NCI-H748 (cell line): Measurements from ENCODE around the gene HMCN2.

ENCODE experiments used
- DNase-seq: peaks from one replicate; lab custom pipeline; 2025; ENCODE audit not compliant: unreplicated experiment; lab: John Stamatoyannopoulos, UW

The HMCN2 gene

GRCh38 chr9:130362691-130363090, 97.1 kb downstream of the HMCN2 start:
- DNase-seq, result no peak

GRCh38 chr9:130363755-130364404, 98.3 kb downstream of the HMCN2 start:
- no peak for DNase-seq

DNA sequence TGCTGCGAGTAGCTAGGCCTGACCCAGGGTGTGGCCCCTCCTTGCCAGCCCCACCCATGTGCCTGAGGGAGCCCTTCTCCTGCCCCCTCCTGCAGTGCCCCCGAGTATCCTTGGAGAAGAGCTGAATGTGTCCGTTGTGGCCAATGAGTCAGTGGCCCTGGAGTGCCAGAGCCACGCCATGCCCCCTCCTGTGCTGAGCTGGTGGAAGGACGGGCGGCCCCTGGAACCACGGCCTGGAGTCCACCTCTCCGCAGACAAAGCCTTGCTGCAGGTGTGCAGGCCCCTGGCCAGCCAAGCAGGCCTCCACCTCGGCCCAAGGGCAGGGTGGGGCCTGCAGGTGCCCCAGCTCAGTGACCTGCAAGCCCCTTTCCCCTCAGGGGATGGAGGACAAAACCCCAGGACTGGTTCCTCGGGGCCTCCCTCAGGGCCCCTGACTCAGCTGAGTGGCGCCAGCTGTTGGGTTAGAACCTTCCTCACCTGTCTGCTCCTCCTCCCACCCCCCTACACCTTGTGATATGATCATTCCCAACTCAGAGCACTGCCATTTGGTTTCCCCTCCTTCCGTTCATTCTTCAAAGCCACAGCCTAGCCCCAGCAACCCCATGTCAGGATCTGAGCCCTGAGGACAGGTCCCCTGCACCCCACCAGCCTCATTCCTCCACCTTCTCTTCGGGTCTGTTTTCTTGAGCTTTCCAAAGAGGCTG, 99.2 kb downstream of the HMCN2 start:
- no peak for DNase-seq

GRCh38 chr9:130365323-130365721, 99.8 kb downstream of the HMCN2 start:
- no peak for DNase-seq

DNA sequence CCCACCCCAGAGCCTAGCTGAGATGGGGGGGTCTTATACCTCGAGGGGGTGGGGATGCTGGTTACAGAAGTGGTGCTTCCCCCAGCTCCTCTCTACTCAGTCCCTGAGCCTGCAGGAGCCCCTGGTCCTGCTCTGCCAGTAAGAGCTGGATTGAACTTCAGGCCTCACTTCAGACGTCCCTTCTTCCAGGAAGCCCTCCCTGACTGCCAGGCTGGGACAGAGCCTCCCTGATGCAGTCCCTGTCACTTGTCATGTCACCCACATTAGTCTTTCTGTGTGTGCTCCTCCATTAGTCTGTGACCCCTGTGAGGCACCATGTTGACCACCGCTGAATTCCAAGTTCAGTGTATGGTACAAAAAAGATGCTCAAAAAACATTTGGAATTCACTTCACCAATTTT, 100.5 kb downstream of the HMCN2 start:
- no peak for DNase-seq

DNA sequence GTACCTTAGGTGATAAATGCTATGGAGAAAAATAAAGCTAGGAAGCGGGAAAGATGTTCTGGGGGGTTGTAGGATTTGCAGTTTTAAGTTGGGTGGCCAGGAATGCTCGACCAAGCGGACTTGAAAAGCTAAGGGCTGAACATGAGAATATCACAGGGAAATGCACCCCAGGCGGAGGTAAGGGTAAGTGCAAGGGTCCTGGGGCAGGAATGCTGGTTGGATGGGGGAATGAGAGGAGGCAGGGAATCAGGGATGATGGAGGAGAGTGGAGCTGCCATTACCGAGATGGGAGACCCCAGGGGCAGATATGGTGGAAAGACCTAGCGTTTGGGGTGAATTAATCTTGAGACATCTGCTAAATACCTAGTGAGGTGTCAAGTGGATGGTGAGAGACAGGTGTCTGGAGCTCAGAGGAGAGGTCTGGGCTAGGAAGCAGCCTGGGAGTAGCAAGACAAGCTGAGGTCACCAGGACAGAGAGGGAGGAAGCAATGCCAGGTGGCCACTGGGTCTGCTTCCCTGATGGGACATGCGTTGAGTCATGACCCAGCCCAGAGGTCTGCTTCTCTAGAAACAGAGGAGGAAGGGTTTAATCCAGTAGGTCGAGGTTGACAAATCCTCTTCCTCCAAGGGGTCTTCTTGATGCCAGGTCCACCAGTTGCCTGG, 101.5 kb downstream of the HMCN2 start:
- DNase-seq, result no peak

GRCh38 chr9:130368631-130369103, 103.1 kb downstream of the HMCN2 start:
- DNase-seq, result no peak

GRCh38 chr9:130370226-130370625, 104.7 kb downstream of the HMCN2 start:
- no peak for DNase-seq

- no peak for DNase-seq
Observed at GRCh38 chr9:130371196-130371966, 105.8 kb downstream of the HMCN2 start.

DNA sequence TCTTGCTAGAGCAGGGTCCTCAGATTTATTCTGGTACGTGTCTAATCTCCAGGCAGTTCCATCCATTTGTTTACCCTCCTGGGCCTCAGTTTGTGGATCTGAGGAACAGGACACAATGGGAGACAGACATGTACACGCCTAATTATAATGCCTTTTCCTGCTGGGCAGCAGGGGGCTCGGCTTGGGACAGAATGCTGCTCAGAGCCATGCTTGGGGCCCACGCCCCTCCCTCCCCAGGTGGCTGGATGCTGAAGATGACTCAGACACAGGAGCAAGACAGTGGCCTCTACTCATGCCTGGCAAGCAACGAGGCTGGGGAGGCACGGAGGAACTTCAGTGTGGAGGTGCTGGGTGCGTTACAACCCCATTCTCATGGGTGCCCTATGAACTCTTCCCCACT, 106.5 kb downstream of the HMCN2 start:
- no peak for DNase-seq

DNA sequence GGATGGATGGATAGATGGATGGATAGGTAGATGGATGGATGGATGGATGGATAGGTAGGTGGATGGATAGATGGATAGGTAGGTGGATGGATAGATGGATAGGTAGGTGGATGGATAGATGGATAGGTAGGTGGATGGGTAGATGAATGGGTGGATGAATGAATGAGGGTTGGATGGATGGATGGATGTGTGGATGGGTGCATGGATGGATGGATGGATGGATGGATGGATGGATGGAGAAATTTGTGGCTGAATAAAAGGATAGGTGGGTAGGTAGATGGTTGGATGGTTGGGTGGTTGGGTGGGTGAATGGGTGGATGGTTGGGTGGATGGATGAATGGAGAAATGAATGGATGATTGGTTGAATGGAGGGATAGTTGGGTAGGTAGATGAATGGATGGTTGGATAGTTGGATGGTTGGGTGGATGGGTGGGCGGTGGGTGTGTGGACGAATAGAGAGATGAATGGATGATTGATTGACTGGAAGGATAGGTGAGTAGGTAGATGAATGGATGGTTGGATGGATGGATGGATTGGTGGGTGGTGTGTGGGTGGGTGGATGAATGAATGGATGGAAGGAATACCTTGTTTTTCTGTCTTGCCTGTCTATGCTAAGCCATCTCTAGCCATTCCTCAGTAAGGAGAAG, 108.2 kb downstream of the HMCN2 start:
- no peak for DNase-seq

- DNase-seq, result no peak
Observed at GRCh38 chr9:130377612-130378011, 112.1 kb downstream of the HMCN2 start.

GRCh38 chr9:130378875-130379648, 113.5 kb downstream of the HMCN2 start:
- DNase-seq, result no peak

- DNase-seq, result no peak
Observed at GRCh38 chr9:130379649-130379970, 114.0 kb downstream of the HMCN2 start.

DNA sequence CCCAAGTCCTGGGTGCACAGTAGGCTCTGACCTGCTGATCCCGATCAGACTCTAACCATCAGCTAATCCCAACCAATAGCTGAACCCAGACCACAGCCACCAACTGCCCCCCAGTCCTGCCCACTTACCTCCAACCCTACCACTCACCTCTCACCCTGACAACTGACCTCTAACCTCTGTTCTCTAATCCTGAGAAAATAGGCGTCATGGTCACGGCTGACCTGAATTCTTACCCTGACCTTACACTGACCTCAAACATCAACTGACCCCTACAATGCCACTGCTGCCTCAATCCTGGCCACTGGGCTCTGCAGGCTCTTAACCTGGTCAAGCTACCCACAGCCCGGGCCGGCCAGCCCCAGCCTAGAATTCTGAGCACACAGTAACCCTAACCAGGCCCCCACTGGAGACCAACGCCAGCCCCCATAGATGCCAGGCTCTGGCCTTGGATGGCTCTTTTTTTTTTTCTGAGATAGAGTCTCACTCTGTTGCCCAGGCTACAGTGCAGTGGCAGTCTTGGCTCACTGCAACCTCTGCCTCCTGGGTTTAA, 115.4 kb downstream of the HMCN2 start:
- no peak for DNase-seq

GRCh38 chr9:130381660-130382059, 116.1 kb downstream of the HMCN2 start:
- DNase-seq, result no peak

DNA sequence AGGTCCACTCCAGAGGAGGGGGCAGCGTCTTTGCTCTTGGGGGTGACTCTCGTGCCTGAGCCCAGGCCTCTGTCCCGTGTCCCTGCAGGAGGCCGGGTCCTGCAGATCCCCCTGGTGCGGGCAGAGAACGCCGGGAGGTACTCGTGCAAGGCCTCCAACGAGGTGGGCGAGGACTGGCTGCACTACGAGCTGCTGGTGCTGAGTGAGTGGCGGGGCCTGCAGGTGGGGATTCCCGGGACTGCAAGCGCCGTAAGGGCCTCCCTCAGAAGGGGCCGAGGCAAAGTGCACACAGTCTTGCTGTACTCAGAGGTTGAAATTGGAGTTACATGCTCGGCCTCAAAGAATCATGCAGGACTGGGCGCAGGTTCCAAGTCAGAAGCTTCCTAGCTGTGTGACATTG, 116.5 kb downstream of the HMCN2 start:
- no peak for DNase-seq

DNA sequence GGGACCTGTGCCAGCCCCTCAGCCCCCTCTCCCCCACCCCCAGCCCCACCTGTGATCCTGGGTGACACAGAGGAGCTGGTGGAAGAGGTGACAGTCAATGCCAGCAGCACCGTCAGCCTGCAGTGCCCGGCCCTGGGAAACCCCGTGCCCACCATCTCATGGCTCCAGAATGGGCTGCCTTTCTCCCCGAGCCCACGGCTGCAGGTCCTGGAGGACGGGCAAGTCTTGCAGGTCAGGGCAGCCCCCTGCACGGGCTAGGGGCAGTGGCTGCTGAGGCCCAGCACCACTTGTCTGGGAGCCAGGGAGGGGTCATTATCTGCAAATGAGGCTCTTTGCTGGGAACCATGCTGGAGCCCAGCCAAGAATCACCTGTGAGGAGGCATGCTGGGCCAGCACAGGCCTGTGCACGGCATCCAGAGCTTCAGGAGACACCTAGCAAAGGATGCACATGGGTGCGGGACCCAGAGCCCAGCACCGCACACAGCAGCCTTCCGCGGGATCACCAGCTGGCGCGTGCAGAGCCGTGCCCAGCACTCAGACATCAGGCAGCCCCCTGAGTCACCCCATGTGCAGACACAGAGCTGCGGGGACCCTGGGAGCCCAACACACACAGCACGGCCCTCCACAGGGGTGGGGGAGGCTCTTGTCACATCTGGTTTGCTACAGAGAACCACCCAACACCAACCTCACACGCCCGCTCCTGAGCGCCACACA, 117.2 kb downstream of the HMCN2 start:
- peak; percentile 39 for DNase-seq

- DNase-seq, result no peak
Observed at GRCh38 chr9:130383350-130383715, 117.8 kb downstream of the HMCN2 start.
